ENCODE measurements around the gene GRAMD4. TPM values are rescaled to one million over a fixed set of nuclear protein-coding genes. Genes with fewer than 3 reads are reported as not detected.
A peak's percentile ranks its signal among the peaks of the same experiment; 100 is the strongest.

The GRAMD4 gene
- polyA plus RNA-seq, 1 experiment, result 7.5 TPM

GRCh38 chr22:46589871-46590271 lies 30.3 kb upstream of the GRAMD4 start:
- Histone ChIP-seq H3K27me3 (ENCODE audit: control insufficient read depth, insufficient read depth, low read length) (peaks cover 4% of the 10 kb centered on the region), H3K27ac (ENCODE audit: low read depth, low read length) (no peak overlapping the region), H3K4me3 (ENCODE audit: low read depth, low read length) (no peak overlapping the region), H3K9me3 (ENCODE audit: control insufficient read depth, insufficient read depth, low read length) (no peaks in the 10 kb centered on the region; the same call in 1 of the 2 replicates)
- TF ChIP-seq, protein P1, sequence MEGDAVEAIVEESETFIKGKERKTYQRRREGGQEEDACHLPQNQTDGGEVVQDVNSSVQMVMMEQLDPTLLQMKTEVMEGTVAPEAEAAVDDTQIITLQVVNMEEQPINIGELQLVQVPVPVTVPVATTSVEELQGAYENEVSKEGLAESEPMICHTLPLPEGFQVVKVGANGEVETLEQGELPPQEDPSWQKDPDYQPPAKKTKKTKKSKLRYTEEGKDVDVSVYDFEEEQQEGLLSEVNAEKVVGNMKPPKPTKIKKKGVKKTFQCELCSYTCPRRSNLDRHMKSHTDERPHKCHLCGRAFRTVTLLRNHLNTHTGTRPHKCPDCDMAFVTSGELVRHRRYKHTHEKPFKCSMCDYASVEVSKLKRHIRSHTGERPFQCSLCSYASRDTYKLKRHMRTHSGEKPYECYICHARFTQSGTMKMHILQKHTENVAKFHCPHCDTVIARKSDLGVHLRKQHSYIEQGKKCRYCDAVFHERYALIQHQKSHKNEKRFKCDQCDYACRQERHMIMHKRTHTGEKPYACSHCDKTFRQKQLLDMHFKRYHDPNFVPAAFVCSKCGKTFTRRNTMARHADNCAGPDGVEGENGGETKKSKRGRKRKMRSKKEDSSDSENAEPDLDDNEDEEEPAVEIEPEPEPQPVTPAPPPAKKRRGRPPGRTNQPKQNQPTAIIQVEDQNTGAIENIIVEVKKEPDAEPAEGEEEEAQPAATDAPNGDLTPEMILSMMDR (IDR thresholded peaks at IDR 0.05; ENCODE audit: low read depth, low read length), result no peak
- ChIA-PET POLR2A (interaction anchor here (0.6 kb wide), 1 partner anchor 12 kb away, joined by 3 read pairs; no protein-coding TSS in a partner anchor), CTCF (no interaction called here)
- no peak for DNase-seq (ENCODE audit: low read depth, low spot score)

GRCh38 chr22:46590334-46590733 lies 29.9 kb upstream of the GRAMD4 start:
- POLR2A ChIA-PET, result interaction anchor here (0.6 kb wide), 1 partner anchor 13 kb away, joined by 3 read pairs; no protein-coding TSS in a partner anchor
- H3K9me3 ChIP-seq (ENCODE audit: control insufficient read depth, insufficient read depth, low read length), result no peaks in the 10 kb centered on the region; the same call in 1 of the 2 replicates
- peaks cover 4% of the 10 kb centered on the region for H3K27me3 ChIP-seq (ENCODE audit: control insufficient read depth, insufficient read depth, low read length)
- no peak for DNase-seq (ENCODE audit: low read depth, low spot score)
- no peak overlapping the region for H3K4me3 ChIP-seq (ENCODE audit: low read depth, low read length)
- H3K27ac ChIP-seq (ENCODE audit: low read depth, low read length), result no peak overlapping the region
- TF ChIP-seq, protein P1 (IDR thresholded peaks at IDR 0.05; ENCODE audit: low read depth, low read length), result no peak
- CTCF ChIA-PET, result no interaction called here

- Histone ChIP-seq H3K9me3 (ENCODE audit: control insufficient read depth, insufficient read depth, low read length) (no peaks in the 10 kb centered on the region; the same call in 1 of the 2 replicates), H3K27me3 (ENCODE audit: control insufficient read depth, insufficient read depth, low read length) (peaks cover 8% of the 10 kb centered on the region), H3K27ac (ENCODE audit: low read depth, low read length) (peak overlapping the region; percentile 31), H3K4me3 (ENCODE audit: low read depth, low read length) (no peak overlapping the region)
- CTCF ChIA-PET, result interaction anchor here (1.1 kb wide), 1 partner anchor 224 kb away, joined by 3 read pairs; no protein-coding TSS in a partner anchor
- no peak for DNase-seq (ENCODE audit: low read depth, low spot score)
- TF ChIP-seq, protein P1 (IDR thresholded peaks at IDR 0.05; ENCODE audit: low read depth, low read length), result no peak
- POLR2A ChIA-PET, result no interaction called here
These were observed 28.3 kb upstream of the GRAMD4 start for GRCh38 chr22:46591930-46592329.

- Histone ChIP-seq H3K9me3 (ENCODE audit: control insufficient read depth, insufficient read depth, low read length) (no peaks in the 10 kb centered on the region; the same call in 1 of the 2 replicates), H3K4me3 (ENCODE audit: low read depth, low read length) (peak overlapping the region; percentile 31), H3K27me3 (ENCODE audit: control insufficient read depth, insufficient read depth, low read length) (peaks cover 8% of the 10 kb centered on the region), H3K27ac (ENCODE audit: low read depth, low read length) (peak overlapping the region; percentile 31)
- TF ChIP-seq, protein P1 (IDR thresholded peaks at IDR 0.05; ENCODE audit: low read depth, low read length), result no peak
- ChIA-PET POLR2A (no interaction called here), CTCF (interaction anchor here (1.1 kb wide), 1 partner anchor 224 kb away, joined by 3 read pairs; no protein-coding TSS in a partner anchor)
- peak; percentile 13 for DNase-seq (ENCODE audit: low read depth, low spot score)
These were observed 27.8 kb upstream of the GRAMD4 start for GRCh38 chr22:46592390-46592872.

GRCh38 chr22:46593211-46593681 lies 26.9 kb upstream of the GRAMD4 start:
- no peak for DNase-seq (ENCODE audit: low read depth, low spot score)

More at GRCh38 chr22:46593211-46593681, 26.9 kb upstream of the GRAMD4 start:
- H3K27ac ChIP-seq (ENCODE audit: low read depth, low read length), result no peak overlapping the region
- ChIA-PET POLR2A (no interaction called here), CTCF (no interaction called here)
- no peak overlapping the region for H3K4me3 ChIP-seq (ENCODE audit: low read depth, low read length)
- peaks cover 6% of the 10 kb centered on the region for H3K27me3 ChIP-seq (ENCODE audit: control insufficient read depth, insufficient read depth, low read length)
- H3K9me3 ChIP-seq (ENCODE audit: control insufficient read depth, insufficient read depth, low read length), result no peaks in the 10 kb centered on the region; the same call in 1 of the 2 replicates
- TF ChIP-seq, protein P1 (IDR thresholded peaks at IDR 0.05; ENCODE audit: low read depth, low read length), result no peak

Measured in AG04450 (cell line).